Tibial artery (tissue), 4 donors: Measurements from ENCODE around the gene ATP2B1.

Source experiments
- DNase-seq, 2 donors: peaks; one replicate each; pipeline ENCODE4 v3.0.0-alpha.2; 2019
- H3K27ac ChIP-seq, 2 donors: fragments of 200-600 bp; sonication (generic) in 1 of 2; 1 replicate in 1 of 2; 2 replicates in 1 of 2; pipeline ENCODE4 v1.5.1; 2018 to 2019; ENCODE audit warnings: mild to moderate bottlenecking in 1 of 2
- H3K27me3 ChIP-seq, 2 donors: fragments of 200-600 bp; sonication (generic) in 1 of 2; one replicate each; pipeline versions ENCODE4 v1.5.1 to v1.6.0; 2016 to 2019
- H3K36me3 ChIP-seq, 3 donors: fragments of 200-600 bp; sonication (generic) in 2 of 3; one replicate each; pipeline ENCODE4 v1.5.1; 2016 to 2019; ENCODE audit warnings: mild to moderate bottlenecking in 2 of 3
- H3K4me1 ChIP-seq, 4 donors: fragments of 200-600 bp; sonication (generic) in 2 of 4; 1 replicate in 3 of 4; 2 replicates in 1 of 4; pipeline ENCODE4 v1.5.1; 2016 to 2019
- H3K4me3 ChIP-seq, 2 donors: fragments of 200-600 bp; sonication (generic) in 1 of 2; 1 replicate in 1 of 2; 2 replicates in 1 of 2; pipeline ENCODE4 v1.5.1; 2018 to 2019; ENCODE audit warnings: mild to moderate bottlenecking in 2 of 2
- H3K9me3 ChIP-seq, 3 donors: fragments of 200-600 bp; sonication (generic) in 1 of 3; one replicate each; pipeline ENCODE4 v1.5.1; 2016 to 2019
- CTCF ChIP-seq, 2 experiments: fragments of 200-600 bp in 1 of 2; fragments of 450-650 bp in 1 of 2; IDR thresholded peaks; one replicate each; pipeline ENCODE4 v1.5.1; 2017 to 2019; ENCODE audit warnings: antibody characterized with exemption in 2 of 2, mild to moderate bottlenecking in 1 of 2, moderate library complexity in 1 of 2
- intact Hi-C: fragments of 100-400 bp; cut with DNase I; formaldehyde crosslinking; loops from one replicate; pipeline ENCODE4 v1.15.0; 2023; ENCODE audit warnings: low total_unique reads

ATP2B1 gene

DNA sequence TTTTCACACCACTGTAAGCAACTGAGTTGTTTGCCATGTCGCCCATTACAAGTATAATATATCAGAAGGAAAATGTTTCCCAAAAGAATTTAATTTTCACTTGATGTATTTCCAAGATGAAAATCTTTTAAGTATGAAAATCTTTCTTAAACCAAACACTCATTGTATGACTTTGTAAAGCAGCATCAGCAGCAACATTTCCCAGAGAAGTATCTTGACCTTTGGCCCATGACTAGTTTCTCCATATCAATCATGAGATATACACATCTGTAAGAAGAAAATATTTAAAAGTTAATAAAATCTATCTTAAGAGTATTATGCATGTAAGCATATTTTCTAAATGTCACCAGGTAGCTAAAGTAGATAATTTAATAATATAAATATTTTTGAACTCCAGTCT lies 52.8 kb downstream of the ATP2B1 start:
- TF ChIP-seq CTCF (IDR thresholded peaks at IDR 0.05) = no peak
- no peak overlapping the region for H3K27ac ChIP-seq
- no peaks in the 10 kb centered on the region for H3K9me3 ChIP-seq
- intact Hi-C loops = no loop called here
- no peaks in the 10 kb centered on the region for H3K27me3 ChIP-seq
- no peak for DNase-seq
- H3K4me1 ChIP-seq = no peaks in the 10 kb centered on the region
- no peak overlapping the region for H3K4me3 ChIP-seq
- H3K36me3 ChIP-seq = no peaks in the 10 kb centered on the region

GRCh38 chr12:89651192-89651591 lies 57.4 kb downstream of the ATP2B1 start:
- H3K27me3 ChIP-seq = no peaks in the 10 kb centered on the region
- no peaks in the 10 kb centered on the region for H3K4me1 ChIP-seq
- no peak for DNase-seq
- H3K9me3 ChIP-seq = no peaks in the 10 kb centered on the region
- H3K36me3 ChIP-seq = peaks cover 0 to 9% (median 0%) of the 10 kb centered on the region in 3 donors
- no peak for TF ChIP-seq CTCF (IDR thresholded peaks at IDR 0.05)
- H3K4me3 ChIP-seq = no peak overlapping the region
- intact Hi-C loops = no loop called here
- H3K27ac ChIP-seq = no peak overlapping the region

GRCh38 chr12:89650239-89650638 lies 58.4 kb downstream of the ATP2B1 start:
- Histone ChIP-seq H3K4me1 (no peaks in the 10 kb centered on the region), H3K27ac (no peak overlapping the region), H3K27me3 (no peaks in the 10 kb centered on the region), H3K4me3 (no peak overlapping the region), H3K9me3 (no peaks in the 10 kb centered on the region), H3K36me3 (peaks cover 0 to 9% (median 0%) of the 10 kb centered on the region in 3 donors)
- DNase-seq = no peak
- no peak for TF ChIP-seq CTCF (IDR thresholded peaks at IDR 0.05)
- intact Hi-C loops = no loop called here

- no peak for TF ChIP-seq CTCF (IDR thresholded peaks at IDR 0.05)
- H3K4me3 ChIP-seq = no peak overlapping the region
- no peak for DNase-seq
- H3K4me1 ChIP-seq = no peaks in the 10 kb centered on the region
- peaks cover 0 to 9% (median 0%) of the 10 kb centered on the region in 3 donors for H3K36me3 ChIP-seq
- H3K27ac ChIP-seq = no peak overlapping the region
- H3K27me3 ChIP-seq = no peaks in the 10 kb centered on the region
- no peaks in the 10 kb centered on the region for H3K9me3 ChIP-seq
- intact Hi-C loops = no loop called here
Measured at GRCh38 chr12:89649820-89650219, 58.8 kb downstream of the ATP2B1 start.

DNA sequence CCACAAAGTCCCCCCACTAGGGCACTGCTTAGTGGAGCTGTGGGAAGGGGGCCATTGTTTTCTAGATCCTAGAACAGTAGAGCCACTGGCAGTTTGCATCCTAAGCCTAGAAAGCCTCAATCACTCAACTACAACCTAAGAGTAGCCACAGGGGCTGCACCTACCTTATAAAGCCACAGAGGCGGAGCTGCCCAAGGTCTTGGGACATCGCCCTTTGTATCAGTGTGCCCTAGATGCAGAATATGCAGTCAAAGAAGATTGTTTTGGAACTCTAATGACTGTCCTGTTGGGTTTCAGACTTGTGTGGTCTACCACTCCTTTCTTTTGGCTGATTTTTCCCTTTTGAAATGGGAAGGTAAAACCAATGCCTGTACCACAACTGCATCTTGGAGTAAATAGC lies 59.5 kb downstream of the ATP2B1 start:
- intact Hi-C loops = no loop called here
- Histone ChIP-seq H3K36me3 (peaks cover 0 to 9% (median 0%) of the 10 kb centered on the region in 3 donors), H3K4me1 (no peaks in the 10 kb centered on the region), H3K4me3 (no peak overlapping the region), H3K9me3 (no peaks in the 10 kb centered on the region), H3K27me3 (no peaks in the 10 kb centered on the region), H3K27ac (no peak overlapping the region)
- DNase-seq = no peak
- TF ChIP-seq CTCF (IDR thresholded peaks at IDR 0.05) = no peak
